Neuron (in vitro differentiated cells): ENCODE results near the gene USP31.

ENCODE experiments used
- H2AFZ ChIP-seq: one replicate; pipeline ENCODE4 v1.6.1; 2013; ENCODE audit warnings: low read depth, mild to moderate bottlenecking, inconsistent platforms, low read length, moderate library complexity
- H3K27me3 ChIP-seq: one replicate; pipeline ENCODE4 v1.6.1; 2013; ENCODE audit warnings: low read length; ENCODE audit not compliant: insufficient read depth
- H3K36me3 ChIP-seq: one replicate; pipeline ENCODE4 v1.6.1; 2013; ENCODE audit warnings: low read length; ENCODE audit not compliant: insufficient read depth
- H3K4me1 ChIP-seq: one replicate; pipeline ENCODE4 v1.6.1; 2013; ENCODE audit warnings: low read length; ENCODE audit not compliant: insufficient read depth
- H3K4me3 ChIP-seq: 2 replicates; pipeline ENCODE4 v1.5.1; 2013; ENCODE audit warnings: mild to moderate bottlenecking, low read length, moderate library complexity
- H3K9me3 ChIP-seq: one replicate; pipeline ENCODE4 v1.6.1; 2013; ENCODE audit warnings: low read length

Gene USP31

GRCh38 chr16:23092072-23092800, 57.0 kb downstream of the USP31 start:
- H3K9me3 ChIP-seq, result peaks cover 2% of the 10 kb centered on the region
- H3K27me3 ChIP-seq, result no peaks in the 10 kb centered on the region
- H3K36me3 ChIP-seq, result peaks cover 4% of the 10 kb centered on the region
- no peaks in the 10 kb centered on the region for H3K4me1 ChIP-seq
- H3K4me3 ChIP-seq, result no peak overlapping the region
- no peak overlapping the region for H2AFZ ChIP-seq

GRCh38 chr16:23089111-23089510, 60.1 kb downstream of the USP31 start:
- no peak overlapping the region for H2AFZ ChIP-seq
- no peak overlapping the region for H3K4me3 ChIP-seq
- H3K9me3 ChIP-seq, result peaks cover 2% of the 10 kb centered on the region
- H3K4me1 ChIP-seq, result no peaks in the 10 kb centered on the region
- no peaks in the 10 kb centered on the region for H3K27me3 ChIP-seq
- peaks cover 4% of the 10 kb centered on the region for H3K36me3 ChIP-seq

GRCh38 chr16:23088018-23088417, 61.2 kb downstream of the USP31 start:
- Histone ChIP-seq H3K36me3 (peaks cover 2% of the 10 kb centered on the region), H3K9me3 (no peaks in the 10 kb centered on the region), H3K4me1 (no peaks in the 10 kb centered on the region), H3K4me3 (no peak overlapping the region), H3K27me3 (no peaks in the 10 kb centered on the region), H2AFZ (no peak overlapping the region)

GRCh38 chr16:23085949-23086348, 63.3 kb downstream of the USP31 start:
- Histone ChIP-seq H3K27me3 (no peaks in the 10 kb centered on the region), H2AFZ (no peak overlapping the region), H3K36me3 (peaks cover 11% of the 10 kb centered on the region), H3K4me1 (no peaks in the 10 kb centered on the region), H3K9me3 (no peaks in the 10 kb centered on the region), H3K4me3 (no peak overlapping the region)

DNA sequence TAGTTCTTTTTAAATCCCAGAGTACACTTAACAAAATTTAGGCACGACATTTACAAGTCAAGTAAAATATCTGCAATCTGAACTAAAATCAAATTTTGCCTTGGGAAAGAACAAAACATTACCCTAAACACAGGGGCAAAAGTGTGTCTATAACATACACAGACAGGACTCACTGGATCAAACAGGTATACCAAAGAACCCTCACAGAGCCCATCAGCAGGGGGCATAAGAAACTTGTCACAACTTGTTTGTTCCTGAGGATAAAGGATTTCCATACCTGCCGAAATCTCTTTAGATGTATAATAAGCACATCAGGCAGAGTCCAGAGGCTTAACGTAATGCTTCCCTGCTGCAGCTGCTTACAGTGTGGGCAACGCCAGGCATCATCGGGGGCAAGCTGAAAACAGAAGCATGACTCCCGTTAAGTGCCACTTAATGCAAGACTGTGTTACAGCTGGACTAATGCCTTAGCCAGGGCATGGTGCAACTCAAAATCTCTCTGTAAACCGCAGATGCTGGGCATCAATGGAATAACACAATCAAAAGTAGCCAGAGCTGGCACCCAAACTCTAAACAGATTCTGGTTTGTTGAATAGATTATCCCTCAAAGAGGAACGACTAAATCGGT, 67.0 kb downstream of the USP31 start:
- Histone ChIP-seq H3K4me3 (no peak overlapping the region), H3K27me3 (no peaks in the 10 kb centered on the region), H3K36me3 (peaks cover 25% of the 10 kb centered on the region), H2AFZ (no peak overlapping the region), H3K4me1 (no peaks in the 10 kb centered on the region), H3K9me3 (no peaks in the 10 kb centered on the region)

GRCh38 chr16:23081675-23082119, 67.6 kb downstream of the USP31 start:
- H3K4me1 ChIP-seq, result no peaks in the 10 kb centered on the region
- no peak overlapping the region for H2AFZ ChIP-seq
- H3K36me3 ChIP-seq, result peaks cover 25% of the 10 kb centered on the region
- H3K4me3 ChIP-seq, result no peak overlapping the region
- H3K27me3 ChIP-seq, result no peaks in the 10 kb centered on the region
- H3K9me3 ChIP-seq, result no peaks in the 10 kb centered on the region

GRCh38 chr16:23080747-23081146, 68.5 kb downstream of the USP31 start:
- peaks cover 25% of the 10 kb centered on the region for H3K36me3 ChIP-seq
- no peaks in the 10 kb centered on the region for H3K9me3 ChIP-seq
- no peaks in the 10 kb centered on the region for H3K4me1 ChIP-seq
- H2AFZ ChIP-seq, result no peak overlapping the region
- H3K27me3 ChIP-seq, result no peaks in the 10 kb centered on the region
- no peak overlapping the region for H3K4me3 ChIP-seq

DNA sequence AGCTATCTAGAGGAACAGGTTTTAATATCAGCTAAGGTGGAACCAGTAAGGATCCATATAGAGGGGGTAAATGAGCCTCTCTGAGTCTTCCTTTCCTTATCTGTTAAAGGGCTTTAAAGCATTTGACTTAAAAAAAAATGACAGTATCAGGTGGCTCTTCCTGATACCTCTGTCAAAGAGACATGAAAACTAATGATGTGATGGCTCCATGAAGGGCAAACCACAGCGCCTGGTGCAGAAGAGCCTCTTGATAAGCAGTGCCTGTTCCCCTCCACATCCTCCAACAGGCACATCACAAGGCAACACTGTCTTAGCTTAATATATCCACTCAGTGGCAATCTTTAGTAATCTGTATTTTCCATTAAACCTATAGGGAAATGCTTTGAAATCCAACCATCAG, 68.9 kb downstream of the USP31 start:
- peaks cover 25% of the 10 kb centered on the region for H3K36me3 ChIP-seq
- H3K4me3 ChIP-seq, result no peak overlapping the region
- no peaks in the 10 kb centered on the region for H3K9me3 ChIP-seq
- H3K4me1 ChIP-seq, result no peaks in the 10 kb centered on the region
- H3K27me3 ChIP-seq, result no peaks in the 10 kb centered on the region
- H2AFZ ChIP-seq, result no peak overlapping the region

DNA sequence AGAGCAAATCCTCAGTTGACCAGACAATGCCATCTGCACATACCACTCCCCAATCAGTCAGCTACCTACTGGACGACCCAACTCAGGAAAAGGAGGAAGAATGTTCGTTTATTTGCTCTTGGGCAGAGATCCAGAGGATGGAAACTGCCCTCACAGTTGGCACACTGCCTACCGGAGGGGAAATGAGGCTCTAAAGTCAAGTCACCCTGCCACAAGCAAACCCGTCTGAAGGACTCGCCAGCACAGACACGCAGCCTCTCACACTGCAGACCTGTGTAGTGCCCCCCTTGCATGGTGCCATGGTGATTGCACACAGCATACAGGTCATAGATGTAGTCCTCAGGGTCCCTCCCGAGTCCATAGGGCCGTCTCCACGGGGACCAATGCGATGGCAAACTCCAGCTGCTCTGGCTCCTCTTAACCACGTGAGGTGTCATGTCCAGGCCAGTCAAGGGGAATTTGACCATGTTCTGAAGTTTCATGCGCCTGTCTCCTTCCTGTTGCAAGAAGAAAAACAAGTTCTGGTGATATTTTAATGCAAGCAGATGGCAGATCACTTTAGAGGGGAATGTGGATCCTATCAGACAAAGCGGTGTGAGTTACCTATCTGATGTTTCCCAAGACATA, 69.5 kb downstream of the USP31 start:
- H3K4me1 ChIP-seq, result no peaks in the 10 kb centered on the region
- H3K27me3 ChIP-seq, result no peaks in the 10 kb centered on the region
- H3K9me3 ChIP-seq, result no peaks in the 10 kb centered on the region
- no peak overlapping the region for H2AFZ ChIP-seq
- H3K36me3 ChIP-seq, result peaks cover 25% of the 10 kb centered on the region
- no peak overlapping the region for H3K4me3 ChIP-seq

DNA sequence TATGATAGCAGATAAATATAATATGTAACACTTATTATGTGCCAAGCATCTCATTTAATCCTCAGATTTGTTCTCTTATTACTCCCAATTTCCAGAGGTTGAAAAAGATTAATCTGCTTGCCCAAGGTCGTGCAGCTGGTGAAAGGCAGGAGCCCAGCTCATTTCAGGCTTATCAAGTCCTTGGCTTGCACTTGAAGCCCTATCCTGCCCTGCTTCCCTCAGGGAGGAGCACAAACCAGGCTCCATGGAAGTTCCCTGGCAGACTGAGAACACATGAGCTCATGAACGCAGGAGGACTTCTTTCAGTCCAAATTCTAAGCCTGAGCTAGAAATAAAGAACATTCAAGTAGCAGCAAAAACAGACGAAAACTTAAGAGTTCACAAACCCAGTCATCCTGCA, 74.8 kb downstream of the USP31 start:
- Histone ChIP-seq H3K4me3 (no peak overlapping the region), H3K36me3 (peaks cover 36% of the 10 kb centered on the region), H3K27me3 (no peaks in the 10 kb centered on the region), H3K4me1 (peaks cover 4% of the 10 kb centered on the region), H2AFZ (no peak overlapping the region), H3K9me3 (no peaks in the 10 kb centered on the region)

- peaks cover 47% of the 10 kb centered on the region for H3K36me3 ChIP-seq
- H2AFZ ChIP-seq, result no peak overlapping the region
- no peak overlapping the region for H3K4me3 ChIP-seq
- no peaks in the 10 kb centered on the region for H3K27me3 ChIP-seq
- H3K4me1 ChIP-seq, result peaks cover 4% of the 10 kb centered on the region
- H3K9me3 ChIP-seq, result no peaks in the 10 kb centered on the region
These were observed 76.3 kb downstream of the USP31 start for GRCh38 chr16:23072769-23073549.

DNA sequence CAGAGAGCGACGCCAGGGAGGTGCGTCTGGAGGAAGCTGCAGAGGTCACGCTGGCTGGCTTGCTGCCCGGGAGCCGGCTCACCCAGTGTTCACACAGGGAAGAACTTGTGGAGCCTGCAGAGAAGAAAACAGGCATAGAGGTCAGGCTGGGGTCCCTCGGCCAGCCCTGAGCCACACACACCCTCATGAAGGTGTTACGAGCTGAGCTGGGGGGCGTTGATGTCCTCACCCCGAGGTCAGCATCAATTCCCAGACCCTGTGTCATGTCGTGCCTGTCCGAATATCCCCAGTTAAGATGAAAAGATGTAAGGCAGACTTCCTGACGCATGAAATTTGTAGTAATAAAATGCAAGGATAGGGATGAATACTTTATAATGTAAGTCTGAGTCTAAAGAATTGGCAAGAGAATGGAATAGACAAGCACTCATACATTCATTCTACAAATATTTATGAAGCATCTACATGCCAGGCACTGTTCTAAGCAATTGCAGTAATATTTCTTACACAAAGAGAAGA, 77.1 kb downstream of the USP31 start:
- Histone ChIP-seq H3K9me3 (no peaks in the 10 kb centered on the region), H3K4me3 (no peak overlapping the region), H3K4me1 (peaks cover 4% of the 10 kb centered on the region), H3K36me3 (peaks cover 48% of the 10 kb centered on the region), H2AFZ (no peak overlapping the region), H3K27me3 (no peaks in the 10 kb centered on the region)
